H1 (cell line): ENCODE results near the gene PKD1L1. TPM values are rescaled to one million over a fixed set of nuclear protein-coding genes. Genes with fewer than 3 reads are reported as not detected.

Experiments
- CTCF ChIA-PET: fragments of 300-600 bp; sonication (Branson Sonifier 250); formaldehyde crosslinking; loops from one replicate; lab custom pipeline; 2021; ENCODE audit not compliant: partially characterized antibody; lab: Charles Lee
- POLR2A ChIA-PET: fragments of 300-600 bp; sonication (Branson Sonifier 250); formaldehyde crosslinking; loops from one replicate; lab custom pipeline; 2021; ENCODE audit warnings: inconsistent platforms; ENCODE audit not compliant: partially characterized antibody; lab: Charles Lee
- DNase-seq, 2 experiments: peaks; one replicate each; pipeline versions ENCODE4 v3.0.0 to v3.0.0-alpha.2; 2010 to 2022; ENCODE audit warnings: low spot score in 2 of 2, low read depth in 1 of 2, mixed read lengths in 1 of 2
- FAIRE-seq: peaks from 2 replicates; lab custom pipeline; 2011; peaks lifted over from hg19 to GRCh38; lab: Jason Lieb, UNC
- H2AFZ ChIP-seq: 2 replicates; pipeline ENCODE4 v1.8.1; 2012; ENCODE audit warnings: low read length, inconsistent platforms
- H2AK5ac ChIP-seq: 2 replicates; pipeline ENCODE4 v1.6.1; 2013; ENCODE audit warnings: low read depth, low read length
- H2BK120ac ChIP-seq: replicated peaks from 2 replicates; pipeline ENCODE3; 2013; ENCODE audit warnings: low read depth, low read length, inconsistent platforms
- H2BK12ac ChIP-seq: 2 replicates; pipeline ENCODE4 v1.6.1; 2013; ENCODE audit warnings: low read depth, low read length
- H2BK15ac ChIP-seq: 2 replicates; pipeline ENCODE4 v1.6.1; 2013; ENCODE audit warnings: low read length
- H2BK20ac ChIP-seq: 2 replicates; pipeline ENCODE4 v1.6.1; 2013; ENCODE audit warnings: low read length
- H2BK5ac ChIP-seq: 2 replicates; pipeline ENCODE4 v1.6.1; 2013; ENCODE audit warnings: low read depth, low read length
- H3K14ac ChIP-seq: 2 replicates; pipeline ENCODE4 v1.6.1; 2013; ENCODE audit warnings: inconsistent platforms; ENCODE audit not compliant: insufficient read length
- H3K18ac ChIP-seq: 2 replicates; pipeline ENCODE4 v1.6.1; 2013; ENCODE audit warnings: low read length; ENCODE audit errors: extremely low read depth
- H3K23ac ChIP-seq: 2 replicates; pipeline ENCODE4 v1.6.1; 2013; ENCODE audit warnings: inconsistent platforms; ENCODE audit not compliant: insufficient read length
- H3K23me2 ChIP-seq: 2 replicates; pipeline ENCODE4 v1.6.1; 2013; ENCODE audit warnings: low read depth, low read length
- H3K27ac ChIP-seq: 2 replicates; pipeline ENCODE4 v1.6.1; 2011; ENCODE audit warnings: low read depth, low read length, inconsistent platforms
- H3K27me3 ChIP-seq, 4 experiments: replicated peaks in 1 of 4; 1 replicate in 1 of 4; 2 replicates in 3 of 4; pipeline versions ENCODE4 v1.6.1 to v1.8.1; 2011 to 2013; ENCODE audit warnings: low read length in 3 of 4, mild to moderate bottlenecking in 3 of 4, inconsistent platforms in 2 of 4, mixed read lengths in 2 of 4, moderate library complexity in 1 of 4; ENCODE audit not compliant: control insufficient read depth in 3 of 4, insufficient read depth in 3 of 4; ENCODE audit errors: extremely low read depth in 1 of 4
- H3K36me3 ChIP-seq, 4 experiments: 2 replicates each; pipeline versions ENCODE4 v1.6.1 to v1.8.1; 2011 to 2013; ENCODE audit warnings: mild to moderate bottlenecking in 4 of 4, low read length in 3 of 4, moderate library complexity in 2 of 4, control low read depth in 1 of 4, inconsistent platforms in 1 of 4; ENCODE audit not compliant: insufficient read depth in 4 of 4, control insufficient read depth in 2 of 4
- H3K4ac ChIP-seq: replicated peaks from 2 replicates; pipeline ENCODE3; 2013; ENCODE audit warnings: low read length, low read depth, mixed read lengths, inconsistent platforms; ENCODE audit not compliant: insufficient read length
- H3K4me1 ChIP-seq, 4 experiments: replicated peaks in 1 of 4; 1 replicate in 1 of 4; 2 replicates in 3 of 4; pipeline versions ENCODE4 v1.6.1 to v1.8.1; 2011 to 2013; ENCODE audit warnings: low read length in 3 of 4, inconsistent platforms in 2 of 4, mixed read lengths in 1 of 4; ENCODE audit not compliant: insufficient read depth in 4 of 4, control insufficient read depth in 3 of 4
- H3K4me2 ChIP-seq, 2 experiments: 2 replicates each; pipeline versions ENCODE4 v1.6.1 to v1.8.1; 2011 to 2013; ENCODE audit warnings: low read depth in 2 of 2, low read length in 2 of 2, control low read depth in 1 of 2, inconsistent platforms in 1 of 2, mild to moderate bottlenecking in 1 of 2; ENCODE audit not compliant: insufficient read depth in 1 of 2
- H3K4me3 ChIP-seq, 4 experiments: fragments of 200-600, 300-600 bp in 1 of 4; sonication (generic), shearing (Covaris generic), sonication (Bioruptor Twin) in 1 of 4; 2 replicates each; pipeline versions ENCODE4 v1.5.1 to v1.8.1; 2011 to 2016; ENCODE audit warnings: low read length in 4 of 4, low read depth in 3 of 4, control low read depth in 2 of 4, inconsistent platforms in 2 of 4, mild to moderate bottlenecking in 2 of 4, mixed read lengths in 1 of 4, moderate library complexity in 1 of 4; ENCODE audit not compliant: insufficient read depth in 2 of 4; ENCODE audit errors: extremely low read depth in 1 of 4
- H3K56ac ChIP-seq: replicated peaks from 2 replicates; pipeline ENCODE3; 2013; ENCODE audit warnings: low read depth, mild to moderate bottlenecking, mixed read lengths, low read length, inconsistent platforms; ENCODE audit not compliant: insufficient read length
- H3K79me1 ChIP-seq: 2 replicates; pipeline ENCODE4 v1.6.1; 2013; ENCODE audit warnings: low read depth, low read length, control low read depth
- H3K79me2 ChIP-seq, 2 experiments: 2 replicates each; pipeline versions ENCODE4 v1.6.1 to v1.8.1; 2012 to 2013; ENCODE audit warnings: low read length in 2 of 2, mild to moderate bottlenecking in 2 of 2, inconsistent platforms in 1 of 2; ENCODE audit not compliant: insufficient read depth in 2 of 2, control insufficient read depth in 1 of 2
- H3K9ac ChIP-seq, 4 experiments: replicated peaks in 1 of 4; 1 replicate in 1 of 4; 2 replicates in 3 of 4; pipeline versions ENCODE4 v1.6.1 to v1.8.1; 2011 to 2013; ENCODE audit warnings: low read depth in 3 of 4, low read length in 3 of 4, control low read depth in 2 of 4, mild to moderate bottlenecking in 2 of 4, moderate library complexity in 2 of 4, inconsistent platforms in 1 of 4; ENCODE audit errors: extremely low read depth in 1 of 4
- H3K9me3 ChIP-seq, 2 experiments: 2 replicates each; pipeline versions ENCODE4 v1.6.1 to v1.8.1; 2012 to 2013; ENCODE audit warnings: mild to moderate bottlenecking in 2 of 2, moderate library complexity in 2 of 2, control low read depth in 1 of 2, inconsistent platforms in 1 of 2, low read depth in 1 of 2, low read length in 1 of 2, mixed read lengths in 1 of 2; ENCODE audit not compliant: insufficient read depth in 2 of 2
- H4K20me1 ChIP-seq, 2 experiments: replicated peaks in 1 of 2; 2 replicates each; pipeline versions ENCODE3 to v1.8.1; 2011 to 2013; ENCODE audit warnings: inconsistent platforms in 2 of 2, low read length in 2 of 2, mild to moderate bottlenecking in 1 of 2; ENCODE audit not compliant: insufficient read depth in 2 of 2, control insufficient read depth in 1 of 2
- H4K5ac ChIP-seq: 2 replicates; pipeline ENCODE4 v1.6.1; 2013; ENCODE audit warnings: low read length, low read depth, mixed read lengths, inconsistent platforms; ENCODE audit not compliant: insufficient read length
- H4K8ac ChIP-seq: 2 replicates; pipeline ENCODE4 v1.8.0; 2013; ENCODE audit warnings: mild to moderate bottlenecking, moderate library complexity, low read length, inconsistent platforms; ENCODE audit not compliant: insufficient read depth; ENCODE audit errors: extremely low read depth
- H4K91ac ChIP-seq: replicated peaks from 2 replicates; pipeline ENCODE3; 2013; ENCODE audit warnings: low read length, mixed read lengths, inconsistent platforms; ENCODE audit not compliant: insufficient read length
- ATF3 ChIP-seq: IDR thresholded peaks from 2 replicates; pipeline ENCODE4 v1.6.1; 2011; ENCODE audit warnings: low read depth, mild to moderate bottlenecking, low read length; ENCODE audit not compliant: insufficient read depth
- BACH1 ChIP-seq: IDR thresholded peaks from 2 replicates; pipeline ENCODE4 v1.6.1; 2012; ENCODE audit warnings: low read length, improper control_type of control experiment
- CHD1 ChIP-seq: IDR thresholded peaks from 2 replicates; pipeline ENCODE4 v1.6.1; 2012; ENCODE audit warnings: low read depth, low read length, improper control_type of control experiment
- E2F6 ChIP-seq: IDR thresholded peaks from 2 replicates; pipeline ENCODE4 v1.6.1; 2012; ENCODE audit warnings: inconsistent platforms
- EZH2 ChIP-seq: fragments of 200-600 bp; sonication (generic); IDR thresholded peaks from 2 replicates; pipeline ENCODE4 v1.7.1; 2012; ENCODE audit warnings: low read depth, mild to moderate bottlenecking, moderate library complexity, low read length, inconsistent platforms; ENCODE audit not compliant: severe bottlenecking
- GTF2F1 ChIP-seq: IDR thresholded peaks from 2 replicates; pipeline ENCODE4 v1.6.1; 2012; ENCODE audit warnings: low read depth, low read length, improper control_type of control experiment, borderline replicate concordance
- HDAC2 ChIP-seq, 2 experiments: fragments of 300-600 bp in 1 of 2; sonication (generic) in 1 of 2; IDR thresholded peaks; 2 replicates each; pipeline ENCODE4 v1.6.1; 2011 to 2012; ENCODE audit warnings: low read depth in 2 of 2, low read length in 2 of 2, mild to moderate bottlenecking in 2 of 2, moderate library complexity in 2 of 2, borderline replicate concordance in 1 of 2, inconsistent platforms in 1 of 2
- JUND ChIP-seq: IDR thresholded peaks from 2 replicates; pipeline ENCODE4 v1.6.1; 2011; ENCODE audit warnings: mild to moderate bottlenecking, improper control_type of control experiment, low read length
- KDM1A ChIP-seq: fragments of 200-600, 300-600 bp; sonication (generic); IDR thresholded peaks from 2 replicates; pipeline ENCODE4 v1.7.1; 2016; ENCODE audit warnings: mild to moderate bottlenecking, low read length, borderline replicate concordance
- POLR2AphosphoS5 ChIP-seq: IDR thresholded peaks from 2 replicates; pipeline ENCODE4 v1.6.1; 2011; ENCODE audit warnings: low read depth, low read length
- RXRA ChIP-seq: IDR thresholded peaks from 2 replicates; pipeline ENCODE4 v1.6.1; 2011; ENCODE audit warnings: low read depth, mild to moderate bottlenecking, low read length, moderate library complexity; ENCODE audit not compliant: insufficient read depth
- TEAD4 ChIP-seq: IDR thresholded peaks from 2 replicates; pipeline ENCODE4 v1.6.1; 2012; ENCODE audit warnings: low read depth, low read length, inconsistent platforms, mixed read lengths
- WGBS, 2 experiments: shearing (Covaris generic) in 1 of 2; methylation state at CpG; one replicate each; pipeline versions ENCODE4 v1.1.6 to v1.1.7; 2013 to 2015; ENCODE audit warnings: low lambda C conversion rate in 2 of 2, mixed read lengths in 2 of 2, inconsistent platforms in 1 of 2, low coverage in 1 of 2, missing lambda C conversion rate in 1 of 2; ENCODE audit not compliant: insufficient replicate concordance in 2 of 2, insufficient coverage in 1 of 2, insufficient read length in 1 of 2; ENCODE audit errors: extremely low coverage in 1 of 2, missing lambda C conversion rate in 1 of 2; 5-methylcytosine and 5-hydroxymethylcytosine counted together
- polyA plus RNA-seq, 7 experiments: library from polyadenylated mRNA; depleted of rRNA in 3 of 7; stranded (reverse) in 5 of 7; unstranded in 2 of 7; fragments of >200 nt in 5 of 7; fragments of 200-250 nt in 2 of 7; gene quantifications; 1 replicate in 5 of 7; 2 replicates in 1 of 7; 4 replicates in 1 of 7; pipeline versions ENCODE4 v1.2.1 to v1.2.3, GENCODE V29; 2011 to 2013; ENCODE audit warnings: missing spikeins in 2 of 7, mixed read lengths in 2 of 7
- total RNA-seq: library from RNA; stranded (reverse); fragmentation: NEBNext Ultra II Directional; extraction: Animal tissue kit (Norgen Biotek cat#: 25700); gene quantifications from 2 replicates; pipeline ENCODE4 v1.2.1, GENCODE V29; 2021

PKD1L1 gene
- total and polyA plus RNA-seq, 2 of the 8 experiments (the other 6 are each of a cell fraction or from before 2014, with no cell fraction given), result 0.22 to 0.35 TPM

GRCh38 chr7:47991270-47991669, 43.0 kb upstream of the PKD1L1 start:
- Histone ChIP-seq H3K4me3 (peak overlapping the region in 3 of 4 experiments; percentile 29 to 54 (median 43); a peak in 4 of 8 replicates), H3K79me2 (no peaks in the 10 kb centered on the region), H2BK20ac (no peak overlapping the region), H3K9ac (0 out of 7 replicates have a peak overlapping the region, but pooled peaks of 1 of the 4 experiments have one; percentile 45), H3K14ac (no peak overlapping the region), H3K27me3 (no peaks in the 10 kb centered on the region), H4K5ac (no peak overlapping the region), H3K27ac (no peak overlapping the region), H4K20me1 (peaks cover 0 to 2% of the 10 kb centered on the region in 2 experiments), H2AFZ (peak overlapping the region; percentile 91), H3K9me3 (no peaks in the 10 kb centered on the region), H2BK15ac (no peak overlapping the region), H2AK5ac (no peak overlapping the region), H3K23me2 (peaks cover 4% of the 10 kb centered on the region; the same call in 1 of the 2 replicates), H3K79me1 (no peaks in the 10 kb centered on the region), H3K4me1 (peaks cover 0 to 5% (median 0%) of the 10 kb centered on the region in 4 experiments; a peak in 5 of 7 replicates), H3K4me2 (peak overlapping the region; percentile 7 to 86), H3K56ac (no peak overlapping the region), H4K8ac (peak overlapping the region; percentile 93; the same call in 1 of the 2 replicates), H2BK5ac (peak overlapping the region; percentile 54; the same call in 1 of the 2 replicates), H3K23ac (no peak overlapping the region), H3K4ac (no peak overlapping the region), H3K18ac (peak overlapping the region; percentile 34; the same call in 1 of the 2 replicates), H3K36me3 (no peaks in the 10 kb centered on the region), H4K91ac (no peak overlapping the region), H2BK12ac (no peak overlapping the region), H2BK120ac (no peak overlapping the region)
- ChIA-PET CTCF (interaction anchor here (0.6 to 3.6 kb wide), 21 partner anchors 13 to 387 kb away, joined by 3 to 38 read pairs (median 4); partner anchors contain the start of gene UPP1), POLR2A (interaction anchor here (0.8 to 3.2 kb wide), 9 partner anchors 9 to 118 kb away, joined by 3 to 36 read pairs (median 4); partner anchors contain the start of gene UPP1)
- no peak for DNase-seq
- FAIRE-seq, result no peak
- WGBS, 2 experiments, result 76% methylated on average over 1 of the region's 1 CpG; no CpG with 5 or more reads in 1 of the 2 experiments
- TF ChIP-seq JUND, result no peak
- no peak for TF ChIP-seq CHD1
- no peak for TF ChIP-seq BACH1
- TF ChIP-seq RXRA, result no peak
- no peak for TF ChIP-seq POLR2AphosphoS5
- no peak for TF ChIP-seq TEAD4
- TF ChIP-seq HDAC2 (IDR thresholded peaks at IDR 0.05; ENCODE audit: borderline replicate concordance in 1 of 2, low read depth in 2 of 2, low read length in 2 of 2), result no peak
- TF ChIP-seq E2F6, result no peak
- no peak for TF ChIP-seq KDM1A
- TF ChIP-seq EZH2, result no peak
- TF ChIP-seq ATF3, result no peak
- no peak for TF ChIP-seq GTF2F1
